WTC11 (cell line): Measurements from ENCODE around the gene TMEM117.

ENCODE experiments used
- ATF1 ChIP-seq: sonication (generic); formaldehyde crosslinking; IDR thresholded peaks from 2 replicates; pipeline ENCODE4 v1.8.1; 2023; ENCODE audit warnings: mild to moderate bottlenecking, moderate library complexity, missing genetic modification reagents
- CBFB ChIP-seq: sonication (generic); formaldehyde crosslinking; IDR thresholded peaks from 2 replicates; pipeline ENCODE4 v1.8.1; 2022; ENCODE audit warnings: mild to moderate bottlenecking, low read depth, missing genetic modification reagents
- CREB1 ChIP-seq: sonication (generic); formaldehyde crosslinking; IDR thresholded peaks from 2 replicates; pipeline ENCODE4 v1.8.0; 2023; ENCODE audit warnings: mild to moderate bottlenecking, missing genetic modification reagents
- ETV6 ChIP-seq: sonication (generic); formaldehyde crosslinking; IDR thresholded peaks from 2 replicates; pipeline ENCODE4 v1.8.1; 2022; ENCODE audit warnings: mild to moderate bottlenecking, missing genetic modification reagents
- NR2C2 ChIP-seq: sonication (generic); formaldehyde crosslinking; IDR thresholded peaks from 2 replicates; pipeline ENCODE4 v1.8.0; 2022; ENCODE audit warnings: mild to moderate bottlenecking, missing genetic modification reagents
- NR3C1 ChIP-seq: sonication (generic); formaldehyde crosslinking; conservative IDR thresholded peaks from 2 replicates; pipeline ENCODE4 v1.8.1; 2023; ENCODE audit warnings: low read depth, mild to moderate bottlenecking, missing genetic modification reagents
- RELA ChIP-seq: sonication (generic); formaldehyde crosslinking; IDR thresholded peaks from 2 replicates; pipeline ENCODE4 v1.8.1; 2022; ENCODE audit warnings: missing genetic modification reagents, mild to moderate bottlenecking, borderline replicate concordance
- ZNF671 ChIP-seq: fragments of 250-450 bp; sonication (Bioruptor Pico); IDR thresholded peaks from 2 replicates; pipeline ENCODE4 v1.8.0; 2021; ENCODE audit warnings: mild to moderate bottlenecking
- TF ChIP-seq, protein P1 (sequence below): fragments of 200-600 bp; IDR thresholded peaks from 2 replicates; pipeline ENCODE4 v1.8.0; 2022; ENCODE audit warnings: antibody characterized with exemption
- TF ChIP-seq, protein P2 (sequence below): sonication (generic); formaldehyde crosslinking; IDR thresholded peaks from 2 replicates; pipeline ENCODE4 v1.8.1; 2023; ENCODE audit warnings: mild to moderate bottlenecking, missing genetic modification reagents, moderate library complexity

DNA sequence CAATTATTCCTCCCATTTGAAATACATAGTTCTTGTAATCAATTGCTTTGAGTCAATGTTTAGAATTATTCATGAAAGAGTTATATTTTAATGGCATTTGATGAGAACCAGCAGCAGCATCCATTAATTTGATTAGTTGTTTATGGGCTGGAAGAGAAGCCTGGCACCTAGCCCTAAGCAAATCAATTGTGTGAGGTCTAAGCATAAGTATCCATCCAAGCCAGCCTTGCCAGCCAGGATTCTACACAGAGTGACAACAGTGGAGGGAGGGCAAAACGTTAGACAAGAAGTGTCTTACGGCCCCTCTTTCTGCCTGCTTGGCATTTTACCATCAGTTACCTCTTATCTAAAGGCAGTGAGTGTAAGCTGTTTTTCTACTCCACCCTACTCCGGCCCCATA lies 561.8 kb downstream of the TMEM117 start:
- no peak for TF ChIP-seq NR3C1
- TF ChIP-seq ZNF671 (CRISPR knock-in tag) = no peak
- TF ChIP-seq, protein P1, sequence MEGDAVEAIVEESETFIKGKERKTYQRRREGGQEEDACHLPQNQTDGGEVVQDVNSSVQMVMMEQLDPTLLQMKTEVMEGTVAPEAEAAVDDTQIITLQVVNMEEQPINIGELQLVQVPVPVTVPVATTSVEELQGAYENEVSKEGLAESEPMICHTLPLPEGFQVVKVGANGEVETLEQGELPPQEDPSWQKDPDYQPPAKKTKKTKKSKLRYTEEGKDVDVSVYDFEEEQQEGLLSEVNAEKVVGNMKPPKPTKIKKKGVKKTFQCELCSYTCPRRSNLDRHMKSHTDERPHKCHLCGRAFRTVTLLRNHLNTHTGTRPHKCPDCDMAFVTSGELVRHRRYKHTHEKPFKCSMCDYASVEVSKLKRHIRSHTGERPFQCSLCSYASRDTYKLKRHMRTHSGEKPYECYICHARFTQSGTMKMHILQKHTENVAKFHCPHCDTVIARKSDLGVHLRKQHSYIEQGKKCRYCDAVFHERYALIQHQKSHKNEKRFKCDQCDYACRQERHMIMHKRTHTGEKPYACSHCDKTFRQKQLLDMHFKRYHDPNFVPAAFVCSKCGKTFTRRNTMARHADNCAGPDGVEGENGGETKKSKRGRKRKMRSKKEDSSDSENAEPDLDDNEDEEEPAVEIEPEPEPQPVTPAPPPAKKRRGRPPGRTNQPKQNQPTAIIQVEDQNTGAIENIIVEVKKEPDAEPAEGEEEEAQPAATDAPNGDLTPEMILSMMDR = no peak
- no peak for TF ChIP-seq CREB1 (CRISPR knock-in tag)
- no peak for TF ChIP-seq NR2C2
- TF ChIP-seq CBFB (CRISPR knock-in tag) = no peak
- no peak for TF ChIP-seq ETV6 (CRISPR knock-in tag)
- TF ChIP-seq, protein P2, sequence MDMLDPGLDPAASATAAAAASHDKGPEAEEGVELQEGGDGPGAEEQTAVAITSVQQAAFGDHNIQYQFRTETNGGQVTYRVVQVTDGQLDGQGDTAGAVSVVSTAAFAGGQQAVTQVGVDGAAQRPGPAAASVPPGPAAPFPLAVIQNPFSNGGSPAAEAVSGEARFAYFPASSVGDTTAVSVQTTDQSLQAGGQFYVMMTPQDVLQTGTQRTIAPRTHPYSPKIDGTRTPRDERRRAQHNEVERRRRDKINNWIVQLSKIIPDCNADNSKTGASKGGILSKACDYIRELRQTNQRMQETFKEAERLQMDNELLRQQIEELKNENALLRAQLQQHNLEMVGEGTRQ (CRISPR knock-in tag) = no peak
- no peak for TF ChIP-seq RELA (CRISPR knock-in tag)
- no peak for TF ChIP-seq ATF1 (CRISPR knock-in tag)
